Mammary microvascular endothelial cell (primary cell): ENCODE measurements around the gene SAMD9L. TPM values are rescaled to one million over a fixed set of nuclear protein-coding genes. Genes with fewer than 3 reads are reported as not detected.

Source experiments
- total RNA-seq: library from RNA; depleted of rRNA; stranded (reverse); fragments of >200 nt; gene quantifications from 2 replicates; pipeline ENCODE4 v1.2.3, GENCODE V29; 2015

Gene SAMD9L
- 35.8 and 40.4 TPM in 2 replicates for total RNA-seq

GRCh38 chr7:93148144-93148543 is at the start of gene SAMD9L:
SAMD9L (minus strand) TSS chr7:93148385; CDS start chr7:93135971, 12,414 bp downstream.

GRCh38 chr7:93117852-93118530 is 30.2 kb downstream of the SAMD9L start, which contains the start of gene SAMD9:
SAMD9 (minus strand) TSS chr7:93117979; CDS start chr7:93106097, 11,882 bp downstream.

Other genes starting within 250 kb of the SAMD9L start
- gene SAMD9, start 30.4 kb downstream of the SAMD9L start, total RNA-seq = 19.4 and 20.5 TPM in 2 replicates
- not detected in 2 replicates for gene HEPACAM2, start 78.1 kb upstream of the SAMD9L start, total RNA-seq
- 18.0 and 21.5 TPM in 2 replicates for gene VPS50, start 84.0 kb upstream of the SAMD9L start, total RNA-seq